ENCODE results near the gene SLC6A18. TPM values are rescaled to one million over a fixed set of nuclear protein-coding genes. Genes with fewer than 3 reads are reported as not detected.

SLC6A18 gene
- total and polyA plus RNA-seq, 10 of the 15 experiments (the other 5 are each of a cell fraction or from before 2014, with no cell fraction given) = not detected

DNA sequence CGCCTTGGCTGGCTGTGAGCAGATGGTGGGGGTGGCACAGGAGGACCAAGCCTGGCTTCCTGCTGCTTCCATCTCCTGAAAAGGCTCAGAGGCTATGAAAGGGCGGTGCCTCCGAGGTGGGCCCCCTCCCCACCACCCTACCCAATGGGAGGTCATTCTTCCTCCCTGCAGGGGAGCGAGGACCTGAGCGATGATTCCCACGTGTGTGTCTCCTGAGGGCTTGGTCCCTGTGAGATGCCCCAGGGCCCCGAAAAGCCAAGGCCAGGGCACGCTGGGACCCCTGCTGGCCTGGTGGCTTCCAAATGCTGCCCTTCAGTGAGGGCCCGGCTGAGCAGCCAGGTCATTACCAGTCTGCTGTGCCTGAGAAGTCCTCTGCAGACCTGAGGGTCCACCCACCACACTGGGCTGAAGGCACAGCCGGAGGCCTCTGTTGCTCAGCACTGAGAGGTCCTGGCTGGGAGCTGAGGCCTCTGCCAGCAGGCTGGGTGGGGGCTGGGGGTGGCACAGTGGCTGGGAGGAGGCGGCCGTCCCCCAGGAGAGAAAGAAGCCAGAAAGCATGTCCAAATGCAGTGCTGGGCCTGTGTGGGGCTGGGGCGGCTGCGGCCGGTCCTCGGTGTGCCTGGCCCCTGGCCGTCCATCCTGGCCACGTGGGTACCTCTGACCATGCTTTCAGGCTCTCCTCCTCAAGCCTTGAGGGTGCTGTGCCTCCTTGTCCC, 37.8 kb upstream of the SLC6A18 start:
- no peaks in the 10 kb centered on the region for H3K79me2 ChIP-seq (ENCODE audit: control insufficient read depth, insufficient read depth, low read length)
- H3K4me1 ChIP-seq (ENCODE audit: control insufficient read depth, insufficient read depth, low read length) = no peaks in the 10 kb centered on the region
- 35% methylated on average over 18 of the region's 18 CpGs for WGBS (ENCODE audit: insufficient coverage, insufficient replicate concordance, low lambda C conversion rate, missing lambda C conversion rate)
- H4K20me1 ChIP-seq (ENCODE audit: control insufficient read depth, insufficient read depth) = no peaks in the 10 kb centered on the region; the same call in 1 of the 2 replicates
- H3K9ac ChIP-seq (ENCODE audit: control insufficient read depth, insufficient read depth, low read length) = no peak overlapping the region
- intact Hi-C loops (cut with micrococcal nuclease; ENCODE audit: unreplicated experiment) (no loop called here), in situ Hi-C loops (cut with MboI) (no loop called here)
- no peaks in the 10 kb centered on the region for H3K36me3 ChIP-seq (ENCODE audit: control insufficient read depth in 2 of 2, insufficient read depth in 2 of 2, low read length in 1 of 2)
- ChIA-PET RAD21 (ENCODE audit: unreplicated experiment) (no interaction called here), SMC1A (ENCODE audit: uncharacterized antibody, unreplicated experiment) (no interaction called here), POLR2A (no interaction called here), CTCF (interaction anchor here (0.7 kb wide), 1 partner anchor 13 kb away, joined by 3 read pairs; no protein-coding TSS in a partner anchor)
- DNase-seq (ENCODE audit: low read depth, low spot score) = no peak
- FAIRE-seq = no peak
- no peak overlapping the region for H3K27ac ChIP-seq (ENCODE audit: control insufficient read depth, insufficient read depth)
- H3K4me2 ChIP-seq (ENCODE audit: control insufficient read depth, insufficient read depth) = no peak overlapping the region
- no TSS peak for BruUV-seq (replicated peaks)
- no peaks in the 10 kb centered on the region for H3K9me3 ChIP-seq (replicated peaks; ENCODE audit: control insufficient read depth, insufficient read depth, low read length)
- no peak overlapping the region for H2AFZ ChIP-seq (ENCODE audit: control insufficient read depth, low read depth, low read length)
- TF ChIP-seq, protein P1, sequence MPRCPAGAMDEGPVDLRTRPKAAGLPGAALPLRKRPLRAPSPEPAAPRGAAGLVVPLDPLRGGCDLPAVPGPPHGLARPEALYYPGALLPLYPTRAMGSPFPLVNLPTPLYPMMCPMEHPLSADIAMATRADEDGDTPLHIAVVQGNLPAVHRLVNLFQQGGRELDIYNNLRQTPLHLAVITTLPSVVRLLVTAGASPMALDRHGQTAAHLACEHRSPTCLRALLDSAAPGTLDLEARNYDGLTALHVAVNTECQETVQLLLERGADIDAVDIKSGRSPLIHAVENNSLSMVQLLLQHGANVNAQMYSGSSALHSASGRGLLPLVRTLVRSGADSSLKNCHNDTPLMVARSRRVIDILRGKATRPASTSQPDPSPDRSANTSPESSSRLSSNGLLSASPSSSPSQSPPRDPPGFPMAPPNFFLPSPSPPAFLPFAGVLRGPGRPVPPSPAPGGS (IDR thresholded peaks at IDR 0.05; ENCODE audit: borderline replicate concordance, insufficient read depth, low read depth, low read length, poor library complexity, severe bottlenecking) = no peak
- no peak for TF ChIP-seq MEF2A (IDR thresholded peaks at IDR 0.05; ENCODE audit: insufficient read depth, low read depth, low read length)
- TF ChIP-seq MYC (IDR thresholded peaks at IDR 0.05; ENCODE audit: insufficient read depth, insufficient read length, insufficient replicate concordance, low read length, severe bottlenecking) = no peak
- TF ChIP-seq, protein P2, sequence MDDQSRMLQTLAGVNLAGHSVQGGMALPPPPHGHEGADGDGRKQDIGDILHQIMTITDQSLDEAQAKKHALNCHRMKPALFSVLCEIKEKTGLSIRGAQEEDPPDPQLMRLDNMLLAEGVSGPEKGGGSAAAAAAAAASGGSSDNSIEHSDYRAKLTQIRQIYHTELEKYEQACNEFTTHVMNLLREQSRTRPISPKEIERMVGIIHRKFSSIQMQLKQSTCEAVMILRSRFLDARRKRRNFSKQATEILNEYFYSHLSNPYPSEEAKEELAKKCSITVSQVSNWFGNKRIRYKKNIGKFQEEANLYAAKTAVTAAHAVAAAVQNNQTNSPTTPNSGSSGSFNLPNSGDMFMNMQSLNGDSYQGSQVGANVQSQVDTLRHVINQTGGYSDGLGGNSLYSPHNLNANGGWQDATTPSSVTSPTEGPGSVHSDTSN (IDR thresholded peaks at IDR 0.05; ENCODE audit: insufficient replicate concordance, low read depth, low read length) = no peak
- no peak for TF ChIP-seq RAD51 (IDR thresholded peaks at IDR 0.05)
- TF ChIP-seq, protein P3, sequence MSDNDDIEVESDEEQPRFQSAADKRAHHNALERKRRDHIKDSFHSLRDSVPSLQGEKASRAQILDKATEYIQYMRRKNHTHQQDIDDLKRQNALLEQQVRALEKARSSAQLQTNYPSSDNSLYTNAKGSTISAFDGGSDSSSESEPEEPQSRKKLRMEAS (IDR thresholded peaks at IDR 0.05; ENCODE audit: low read depth, low read length) = no peak
- no peak for TF ChIP-seq IKZF2 (IDR thresholded peaks at IDR 0.05)
- no peak for TF ChIP-seq SREBF2 (IDR thresholded peaks at IDR 0.05; ENCODE audit: low read length)
- TF ChIP-seq, protein P4, sequence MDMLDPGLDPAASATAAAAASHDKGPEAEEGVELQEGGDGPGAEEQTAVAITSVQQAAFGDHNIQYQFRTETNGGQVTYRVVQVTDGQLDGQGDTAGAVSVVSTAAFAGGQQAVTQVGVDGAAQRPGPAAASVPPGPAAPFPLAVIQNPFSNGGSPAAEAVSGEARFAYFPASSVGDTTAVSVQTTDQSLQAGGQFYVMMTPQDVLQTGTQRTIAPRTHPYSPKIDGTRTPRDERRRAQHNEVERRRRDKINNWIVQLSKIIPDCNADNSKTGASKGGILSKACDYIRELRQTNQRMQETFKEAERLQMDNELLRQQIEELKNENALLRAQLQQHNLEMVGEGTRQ (IDR thresholded peaks at IDR 0.05; ENCODE audit: borderline replicate concordance, low read depth, low read length) = no peak
- TF ChIP-seq SUZ12 (IDR thresholded peaks at IDR 0.05; ENCODE audit: unreplicated experiment) = no peak
- TF ChIP-seq BRCA1 (IDR thresholded peaks at IDR 0.05; ENCODE audit: low read depth, low read length) = no peak
- TF ChIP-seq POU2F2 (IDR thresholded peaks at IDR 0.05; ENCODE audit: borderline replicate concordance, low read depth, low read length) = no peak
- no peak for TF ChIP-seq DPF2 (IDR thresholded peaks at IDR 0.05)
- no peak for TF ChIP-seq RFX5 (IDR thresholded peaks at IDR 0.05; ENCODE audit: low read depth, low read length)
- TF ChIP-seq SPI1 (IDR thresholded peaks at IDR 0.05; ENCODE audit: borderline replicate concordance, insufficient read depth, low read depth, low read length) = no peak
- TF ChIP-seq JUND (IDR thresholded peaks at IDR 0.05; ENCODE audit: low read depth, low read length) = no peak
- no peak for TF ChIP-seq NR2C1 (IDR thresholded peaks at IDR 0.05)
- TF ChIP-seq, protein P5, sequence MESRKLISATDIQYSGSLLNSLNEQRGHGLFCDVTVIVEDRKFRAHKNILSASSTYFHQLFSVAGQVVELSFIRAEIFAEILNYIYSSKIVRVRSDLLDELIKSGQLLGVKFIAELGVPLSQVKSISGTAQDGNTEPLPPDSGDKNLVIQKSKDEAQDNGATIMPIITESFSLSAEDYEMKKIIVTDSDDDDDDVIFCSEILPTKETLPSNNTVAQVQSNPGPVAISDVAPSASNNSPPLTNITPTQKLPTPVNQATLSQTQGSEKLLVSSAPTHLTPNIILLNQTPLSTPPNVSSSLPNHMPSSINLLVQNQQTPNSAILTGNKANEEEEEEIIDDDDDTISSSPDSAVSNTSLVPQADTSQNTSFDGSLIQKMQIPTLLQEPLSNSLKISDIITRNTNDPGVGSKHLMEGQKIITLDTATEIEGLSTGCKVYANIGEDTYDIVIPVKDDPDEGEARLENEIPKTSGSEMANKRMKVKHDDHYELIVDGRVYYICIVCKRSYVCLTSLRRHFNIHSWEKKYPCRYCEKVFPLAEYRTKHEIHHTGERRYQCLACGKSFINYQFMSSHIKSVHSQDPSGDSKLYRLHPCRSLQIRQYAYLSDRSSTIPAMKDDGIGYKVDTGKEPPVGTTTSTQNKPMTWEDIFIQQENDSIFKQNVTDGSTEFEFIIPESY (IDR thresholded peaks at IDR 0.05) = no peak
- no peak for TF ChIP-seq MEF2B (IDR thresholded peaks at IDR 0.05; ENCODE audit: partially characterized antibody, poor library complexity, severe bottlenecking)
- no peak for ATAC-seq
- no peak overlapping the region for H3K4me3 ChIP-seq
- no peaks in the 10 kb centered on the region; a peak in 1 of 4 replicates for H3K27me3 ChIP-seq (replicated peaks in 1 of 2; ENCODE audit: control insufficient read depth in 2 of 2, insufficient read depth in 2 of 2, low read length in 1 of 2)
